GM18511 (cell line): Measurements from ENCODE around the gene ROPN1B.
"Not testable (repeated sequence)": the region's sequence is repeated elsewhere in the genome, so short reads cannot be mapped to it uniquely, and the experiment has no call there.

Experiments
- ATAC-seq: cut with Tn5 transposase; IDR thresholded peaks from one replicate; pipeline ENCODE4 v1.9.1; 2021; ENCODE audit warnings: mild to moderate bottlenecking, moderate library complexity; ENCODE audit not compliant: unreplicated experiment

Gene ROPN1B

DNA sequence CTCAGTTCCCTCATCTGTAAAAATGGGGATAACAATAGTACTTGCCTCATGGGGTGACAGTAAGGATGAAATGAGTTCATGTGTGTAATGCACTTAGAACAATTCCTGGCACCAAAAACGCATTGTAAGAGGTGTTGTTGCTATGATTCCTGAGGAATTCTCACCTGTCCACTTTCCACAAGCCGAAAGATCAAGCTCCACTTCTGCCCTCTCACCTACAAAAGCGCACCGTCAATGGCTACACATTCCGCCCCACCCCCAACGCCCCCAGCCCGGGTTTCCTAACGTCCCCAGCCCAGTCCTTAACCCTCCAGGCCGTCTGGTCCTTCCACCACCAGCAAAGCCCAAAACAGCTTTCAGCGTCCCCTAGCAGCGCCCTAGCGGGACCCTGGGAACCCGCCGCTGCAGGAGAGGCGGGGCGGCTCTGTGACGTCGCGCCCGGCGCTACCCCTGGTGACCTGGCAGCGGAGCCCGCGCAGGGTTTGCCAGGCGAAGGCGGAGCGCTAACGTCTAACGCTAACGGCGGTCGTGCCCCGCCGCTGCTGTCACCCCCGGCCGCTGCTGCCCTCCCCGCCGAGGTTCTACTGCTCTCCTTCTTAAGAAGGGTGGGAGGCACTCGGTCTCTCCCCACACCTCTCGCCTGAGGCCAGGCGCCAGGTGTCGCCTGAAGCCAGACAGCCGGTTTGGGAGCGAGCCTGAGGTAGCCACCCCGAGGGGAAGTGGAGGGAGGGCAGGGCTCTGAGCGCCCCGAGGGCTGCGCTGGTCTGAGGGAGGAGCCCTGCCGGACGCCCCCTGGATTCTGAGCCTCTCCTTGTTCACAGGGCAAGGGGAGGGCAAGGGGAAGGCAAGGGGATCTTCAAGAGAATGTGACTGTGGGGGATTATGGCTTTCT is at the start of gene ROPN1B:
TSS of gene ROPN1B (plus strand) at position 478 of the 892 bp plus-strand sequence. CDS start 2,877 bp downstream, outside the sequence.
- not testable (repeated sequence) for ATAC-seq

DNA sequence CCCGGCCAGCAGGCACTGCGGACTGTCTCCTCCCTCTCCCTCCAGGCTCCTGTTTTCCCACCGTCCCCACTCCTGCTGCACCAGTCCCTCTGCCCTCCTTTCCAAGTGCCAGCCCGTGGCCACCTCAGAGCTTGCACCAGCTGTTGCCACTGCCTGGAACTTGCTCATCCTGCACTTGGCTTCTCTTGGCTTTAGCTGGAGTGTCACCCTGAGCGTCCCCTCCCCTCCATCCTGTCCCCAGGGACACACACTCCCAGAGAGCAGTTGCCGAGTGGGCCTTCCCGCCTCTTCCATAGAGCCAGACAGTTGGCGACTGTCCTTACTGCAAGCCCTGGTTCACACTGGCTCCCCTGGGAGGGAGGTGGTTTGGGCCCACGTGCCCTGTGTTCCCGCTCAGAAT is 48.8 kb upstream of the ROPN1B start:
- not testable (repeated sequence) for ATAC-seq

DNA sequence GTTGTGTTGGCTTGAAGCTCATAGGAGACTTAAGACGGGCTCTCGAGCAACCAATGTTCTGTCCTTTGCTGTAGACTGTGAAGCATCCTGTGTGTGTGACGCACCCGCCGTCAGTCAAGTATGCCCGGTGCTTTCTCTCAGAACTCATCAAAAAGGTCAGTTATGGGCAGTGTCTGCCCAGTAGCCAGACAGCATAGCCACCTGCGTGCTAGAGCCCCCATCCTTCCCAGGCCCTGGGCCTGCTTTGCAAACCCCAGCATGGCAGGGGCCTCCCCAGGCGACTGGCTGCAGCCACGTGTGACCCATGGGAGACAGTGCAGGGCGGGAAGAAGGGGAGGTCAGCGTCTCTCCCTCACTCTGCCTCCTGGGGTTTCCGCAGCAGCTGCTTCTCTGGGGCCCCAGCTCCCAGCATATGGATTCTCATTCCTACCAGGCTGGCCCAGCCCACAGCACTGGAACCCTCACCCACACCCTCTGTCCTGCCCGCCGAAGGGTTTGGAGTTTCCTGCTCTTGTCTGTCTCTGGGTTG is 48.2 kb upstream of the ROPN1B start:
- ATAC-seq: not testable (repeated sequence)

DNA sequence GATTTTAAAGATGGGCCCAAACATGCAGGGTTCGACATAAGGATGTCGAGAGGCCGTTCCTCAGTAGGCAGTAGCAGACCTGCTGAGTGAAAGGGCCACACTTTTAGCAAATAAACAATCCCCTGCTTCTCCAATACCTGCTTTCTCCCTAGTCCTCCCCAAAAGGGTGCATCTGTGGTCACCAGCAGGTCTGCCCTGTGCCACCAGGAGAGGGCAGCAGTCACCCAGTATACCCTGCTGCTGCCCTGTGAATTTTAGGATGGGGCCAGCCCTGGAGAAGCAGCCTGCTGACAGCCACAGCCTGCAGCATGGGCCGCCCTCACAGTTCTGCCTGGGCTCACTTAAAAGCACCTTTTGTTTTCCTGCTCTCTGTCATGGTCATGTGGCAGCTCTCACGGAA is 47.3 kb upstream of the ROPN1B start:
- ATAC-seq: not testable (repeated sequence)

DNA sequence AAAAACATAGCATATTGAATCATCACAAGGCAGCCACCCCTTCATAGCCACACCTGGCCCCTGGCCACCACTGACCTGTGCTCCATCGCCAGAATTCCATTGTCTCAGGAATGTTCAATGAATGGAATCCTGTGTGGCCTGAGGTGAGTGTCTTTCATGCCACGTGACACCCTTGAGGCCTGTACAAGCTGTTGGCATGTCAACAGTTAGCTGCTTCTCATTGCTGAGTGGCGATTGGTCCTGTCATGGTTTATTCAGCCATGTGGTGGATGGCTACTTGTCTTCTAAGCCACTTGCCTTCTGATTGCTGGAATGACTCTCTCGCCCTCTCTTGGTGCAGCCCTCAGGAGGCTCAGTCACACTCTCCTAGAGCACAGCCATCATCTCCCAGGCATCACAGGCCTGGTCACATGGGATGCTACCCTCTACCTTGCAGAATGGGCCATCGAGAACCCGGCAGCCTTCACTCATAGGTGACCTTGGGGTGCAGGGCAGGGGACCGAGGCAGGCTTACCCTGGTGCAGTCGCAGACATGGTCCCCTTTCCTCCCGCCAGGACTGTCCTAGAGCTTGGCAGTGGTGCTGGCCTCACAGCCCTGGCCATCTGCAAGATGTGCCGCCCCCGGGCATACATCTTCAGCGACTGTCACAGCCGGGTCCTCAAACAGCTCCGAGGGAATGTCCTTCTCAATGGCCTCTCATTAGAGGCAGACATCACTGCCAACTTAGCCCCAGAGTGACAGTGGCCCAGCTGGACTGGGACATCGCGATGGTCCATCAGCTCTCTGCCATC is 45.5 kb upstream of the ROPN1B start:
- not testable (repeated sequence) for ATAC-seq

DNA sequence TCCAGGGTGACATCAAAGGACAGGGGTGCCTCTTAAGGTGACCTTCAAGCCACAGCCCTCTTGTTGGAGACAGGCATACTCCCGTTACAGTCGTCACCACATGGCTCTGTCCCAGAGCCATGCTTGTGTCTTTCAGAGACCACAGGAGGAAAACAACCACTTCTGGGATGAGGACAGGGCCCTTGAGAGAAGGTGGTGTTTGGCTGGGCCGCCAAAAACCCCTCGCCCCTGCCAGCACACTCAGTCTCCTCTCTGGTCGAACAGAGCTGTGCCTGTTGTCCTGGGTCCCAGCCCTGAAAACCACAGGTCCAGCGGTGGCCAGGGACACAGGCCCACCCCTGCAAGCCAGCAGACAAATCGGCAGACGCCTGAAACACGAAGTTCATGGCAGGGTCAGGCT is 44.7 kb upstream of the ROPN1B start:
- ATAC-seq: not testable (repeated sequence)

DNA sequence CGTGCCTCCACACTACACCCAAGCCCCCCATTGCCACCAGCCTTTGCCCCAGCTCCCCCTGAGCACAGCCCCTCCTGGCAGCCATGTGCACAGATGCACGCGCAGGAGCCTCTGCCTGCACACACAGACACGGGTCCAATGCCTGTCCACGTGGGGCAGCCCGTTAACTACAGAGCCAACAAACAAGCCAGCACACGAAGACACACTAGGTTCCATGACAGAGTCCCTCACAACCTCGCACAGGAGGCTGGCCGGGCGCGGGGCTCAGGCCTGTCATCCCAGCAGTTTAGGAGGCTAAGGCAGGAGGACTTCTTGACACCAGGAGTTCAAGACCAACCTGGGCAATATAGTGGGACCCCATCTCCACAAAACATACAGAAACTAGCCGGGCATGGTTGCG is 43.3 kb upstream of the ROPN1B start:
- not testable (repeated sequence) for ATAC-seq

DNA sequence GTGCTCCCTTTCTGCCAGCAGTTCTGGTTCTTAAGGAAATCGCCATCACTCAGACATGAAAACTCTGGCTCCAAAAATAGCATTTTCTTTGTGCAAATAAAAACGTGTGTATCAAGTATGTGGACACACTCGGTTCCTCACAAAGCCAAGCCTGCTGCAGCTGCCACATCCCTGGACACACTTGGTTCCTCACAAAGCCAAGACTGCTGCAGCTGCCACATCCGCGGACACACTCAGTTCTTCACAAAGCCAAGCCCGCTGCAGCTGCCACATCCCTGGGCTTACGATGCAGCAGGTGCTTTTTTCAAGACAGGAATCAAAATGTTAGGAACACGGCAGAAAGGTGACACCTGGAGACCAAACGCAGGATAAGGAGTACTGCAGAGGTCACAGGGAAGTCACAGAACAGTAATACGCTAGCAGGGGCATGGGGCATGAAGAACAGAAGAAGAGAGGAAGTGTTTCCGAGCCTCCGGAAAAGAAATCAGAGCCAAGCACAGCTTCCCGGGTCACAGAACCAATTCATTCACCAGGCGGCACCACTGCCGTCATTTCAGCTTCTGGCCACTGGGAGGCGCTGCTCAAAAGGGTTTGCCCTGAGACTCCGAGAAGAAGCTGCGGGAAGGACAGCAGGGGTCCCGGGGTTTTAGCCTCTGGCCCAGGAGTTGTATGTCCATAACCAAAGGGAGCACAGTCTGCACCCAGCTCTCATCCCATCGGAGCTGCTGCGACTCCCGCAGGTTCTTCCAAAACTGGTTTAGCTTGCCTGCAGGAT is 40.0 kb upstream of the ROPN1B start:
- not testable (repeated sequence) for ATAC-seq

DNA sequence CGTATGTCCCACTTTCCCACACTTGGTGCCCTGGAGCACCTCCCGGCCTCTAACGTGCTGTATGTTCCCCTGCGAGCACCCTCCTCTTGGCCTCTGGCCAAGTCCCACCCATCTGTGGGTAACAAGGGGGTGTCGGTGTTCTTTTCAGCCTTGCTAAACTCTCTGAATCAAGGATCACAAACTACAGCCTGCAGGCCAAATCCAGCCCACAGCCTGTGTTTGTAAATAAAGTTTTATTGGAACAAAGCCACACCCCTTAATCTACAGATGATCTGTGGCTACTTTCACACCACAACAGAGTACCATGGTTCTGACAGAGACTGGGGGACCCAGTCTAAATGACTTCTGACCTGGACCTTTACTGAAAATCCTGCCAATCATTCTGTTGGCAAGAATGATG is 39.2 kb upstream of the ROPN1B start:
- not testable (repeated sequence) for ATAC-seq

DNA sequence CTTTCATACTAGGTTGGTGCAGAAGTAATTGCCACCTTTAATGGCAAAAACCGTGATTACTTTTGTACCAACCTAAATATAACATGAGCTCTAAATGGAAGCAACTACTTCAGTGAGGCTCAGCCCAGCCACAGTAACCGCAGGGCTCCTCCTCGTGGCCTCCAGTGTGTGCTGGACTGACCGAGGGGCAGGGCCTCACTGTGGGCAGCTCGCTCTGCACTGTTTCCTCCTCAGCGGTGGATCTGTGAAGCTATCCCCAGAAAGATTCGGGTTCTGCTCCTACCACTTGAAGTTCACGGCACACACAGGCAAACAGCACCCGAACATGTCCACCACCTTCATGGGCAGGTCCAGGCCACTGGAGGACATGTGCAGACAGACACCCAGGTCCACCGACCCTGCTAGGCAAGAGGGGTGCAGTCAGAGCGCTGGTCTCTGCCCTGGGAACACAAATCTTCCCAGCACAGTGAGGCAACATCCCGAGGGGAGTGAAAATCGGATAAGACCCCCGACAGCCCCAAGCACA is 37.6 kb upstream of the ROPN1B start:
- not testable (repeated sequence) for ATAC-seq

DNA sequence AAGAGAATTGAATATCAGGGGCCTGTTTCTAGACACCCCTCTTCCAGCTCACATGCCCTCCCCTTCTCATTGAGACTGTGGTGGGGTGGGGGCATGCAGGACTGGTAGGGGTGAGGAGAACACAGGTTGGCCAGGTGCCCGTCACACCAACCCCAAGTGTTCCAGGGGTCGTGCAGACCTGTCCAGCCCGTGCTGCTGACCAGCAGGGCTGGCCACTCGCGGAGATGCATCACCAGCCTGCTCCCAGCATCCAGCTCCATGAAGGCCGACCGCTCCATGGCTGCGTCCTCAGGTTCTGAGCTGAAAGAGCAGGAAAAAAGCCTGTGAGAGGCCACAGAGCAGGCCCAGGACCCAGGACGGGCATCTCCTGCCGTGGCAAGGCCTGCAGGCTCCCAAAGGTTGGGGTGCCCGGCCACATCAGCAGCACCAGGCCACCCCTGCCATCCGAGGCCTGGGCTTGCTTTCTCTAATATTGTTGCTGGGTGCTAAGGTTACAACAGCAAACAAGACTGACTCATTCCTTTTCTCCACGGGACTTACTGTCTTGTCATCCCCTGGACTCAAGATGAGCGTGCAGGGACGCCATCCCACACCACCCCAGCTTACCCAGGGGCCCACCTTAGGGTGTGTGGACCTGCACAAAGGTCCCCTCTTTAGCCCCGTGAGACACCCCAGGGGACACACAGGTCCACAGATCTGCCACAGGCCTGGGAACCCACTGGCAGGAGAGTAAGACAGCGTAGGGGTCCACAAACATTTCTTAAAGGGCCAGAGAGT is 35.4 kb upstream of the ROPN1B start:
- not testable (repeated sequence) for ATAC-seq

DNA sequence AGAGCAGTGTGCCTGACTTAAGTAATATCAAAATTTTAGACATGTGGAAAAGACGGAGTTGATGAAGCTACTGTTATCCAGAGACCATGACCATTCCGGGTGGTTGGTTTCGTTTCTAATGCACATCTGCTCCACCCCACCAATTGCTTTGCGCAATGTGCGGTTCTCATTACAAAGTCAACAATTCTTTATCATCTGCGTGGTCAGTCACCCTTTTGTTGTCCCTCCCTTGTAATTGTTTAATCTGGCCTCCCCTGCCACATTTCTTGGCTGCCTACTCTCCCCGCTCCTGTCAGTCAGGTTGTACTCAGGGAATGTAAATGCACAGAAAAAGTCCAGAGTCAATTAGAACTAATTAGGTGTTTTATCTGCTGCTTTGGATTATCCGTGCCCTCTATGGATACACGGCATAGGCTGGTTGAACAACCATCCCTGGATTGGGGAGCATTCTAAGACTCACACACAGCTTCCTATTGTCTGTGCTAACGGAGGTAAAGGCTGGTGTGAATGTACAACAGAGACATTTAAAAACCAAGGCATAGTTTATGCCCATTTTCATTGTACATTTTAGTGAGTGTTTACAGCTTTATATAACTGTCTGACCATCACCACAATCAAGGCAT is 33.6 kb upstream of the ROPN1B start:
- ATAC-seq: not testable (repeated sequence)

DNA sequence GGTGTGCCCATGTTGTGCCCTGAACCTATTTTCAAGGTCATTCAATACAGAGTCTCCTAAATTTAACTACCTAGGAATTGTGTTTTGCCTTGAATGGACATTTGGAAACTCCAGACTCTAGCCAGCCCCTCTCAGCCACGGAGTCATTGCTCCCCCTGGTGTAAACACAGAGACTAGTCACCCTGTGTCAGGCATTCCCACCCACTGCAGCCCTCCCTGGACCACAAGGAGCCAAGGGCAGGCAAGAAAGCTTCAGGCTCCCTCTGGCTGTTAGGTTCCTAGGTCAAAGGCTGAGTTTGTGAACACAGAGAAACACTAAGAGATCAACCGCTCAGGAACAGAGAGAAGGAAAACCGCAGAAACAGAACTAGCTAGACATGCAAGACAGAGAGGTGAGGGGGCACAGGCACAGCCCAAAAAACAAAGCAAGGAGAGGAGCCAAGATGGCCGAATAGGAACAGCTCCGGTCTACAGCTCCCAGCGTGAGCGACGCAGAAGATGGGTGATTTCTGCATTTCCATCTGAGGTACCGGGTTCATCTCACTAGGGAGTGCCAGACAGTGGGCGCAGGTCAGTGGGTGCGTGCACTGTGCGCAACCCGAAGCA is 32.7 kb upstream of the ROPN1B start:
- not testable (repeated sequence) for ATAC-seq

DNA sequence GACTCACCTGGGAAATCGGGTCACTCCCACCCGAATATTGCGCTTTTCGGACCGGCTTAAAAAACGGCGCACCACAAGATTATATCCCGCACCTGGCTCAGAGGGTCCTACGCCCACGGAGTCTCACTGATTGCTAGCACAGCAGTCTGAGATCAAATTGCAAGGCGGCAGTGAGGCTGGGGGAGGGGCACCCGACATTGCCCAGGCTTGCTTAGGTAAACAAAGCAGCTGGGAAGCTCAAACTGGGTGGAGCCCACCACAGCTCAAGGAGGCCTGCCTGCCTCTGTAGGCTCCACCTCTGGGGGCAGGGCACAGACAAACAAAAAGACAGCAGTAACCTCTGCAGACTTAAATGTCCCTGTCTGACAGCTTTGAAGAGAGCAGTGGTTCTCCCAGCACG is 32.1 kb upstream of the ROPN1B start:
- not testable (repeated sequence) for ATAC-seq

DNA sequence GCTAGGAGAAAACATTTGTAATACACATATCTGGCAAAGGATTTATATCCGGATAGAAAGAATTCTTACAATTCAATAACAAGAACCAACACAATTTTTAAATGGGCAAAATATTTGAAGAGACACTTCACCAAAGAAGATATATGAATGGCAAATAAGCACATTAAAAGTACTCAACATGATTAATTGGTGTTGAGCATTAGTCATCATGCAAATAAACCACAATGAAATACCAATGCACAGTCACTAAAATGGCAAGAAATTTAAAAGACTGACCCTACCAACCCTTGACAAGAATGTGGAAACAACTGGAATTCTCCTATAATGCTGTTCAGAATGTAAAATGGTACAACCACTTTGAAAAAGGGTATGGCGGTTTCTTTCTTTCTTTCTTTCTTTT is 21.2 kb upstream of the ROPN1B start:
- ATAC-seq: not testable (repeated sequence)

DNA sequence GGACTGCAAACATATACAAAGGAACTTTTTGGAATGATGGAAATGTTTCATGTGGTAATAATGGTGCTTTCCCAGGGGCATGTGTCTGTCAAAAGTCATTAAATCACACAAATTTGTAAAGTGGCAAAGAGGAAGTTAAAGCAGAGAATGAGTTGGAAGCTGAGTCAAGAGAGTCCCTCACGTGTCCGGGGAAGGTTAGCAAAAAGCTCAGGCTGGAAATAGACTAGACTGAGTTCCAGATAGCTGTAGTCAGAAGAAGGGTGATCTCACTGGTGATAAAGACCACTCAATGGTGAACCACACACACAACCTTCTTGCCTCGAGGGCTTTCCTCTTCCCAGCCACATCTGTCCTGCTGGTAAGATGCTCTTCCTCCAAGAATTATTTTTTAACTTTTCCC is 20.1 kb upstream of the ROPN1B start:
- ATAC-seq: not testable (repeated sequence)

DNA sequence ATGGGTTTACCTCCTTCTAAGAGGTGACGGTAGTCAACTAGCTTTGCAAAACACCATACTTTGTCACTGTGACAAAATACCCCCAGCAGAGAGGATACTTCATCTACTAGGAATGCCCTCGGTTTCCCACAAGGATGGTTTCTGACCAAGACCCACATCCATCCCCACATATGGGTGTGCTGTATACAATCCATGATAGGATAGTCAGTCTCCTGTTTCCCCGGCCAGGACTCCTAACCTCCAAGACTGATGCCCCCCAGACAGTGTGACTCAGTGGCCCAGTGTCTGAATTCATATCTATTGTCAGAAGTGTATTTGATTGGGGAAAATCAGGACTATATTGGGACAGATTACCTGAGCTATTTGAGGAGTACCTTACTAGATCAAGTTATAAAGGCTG is 17.8 kb upstream of the ROPN1B start:
- not testable (repeated sequence) for ATAC-seq

DNA sequence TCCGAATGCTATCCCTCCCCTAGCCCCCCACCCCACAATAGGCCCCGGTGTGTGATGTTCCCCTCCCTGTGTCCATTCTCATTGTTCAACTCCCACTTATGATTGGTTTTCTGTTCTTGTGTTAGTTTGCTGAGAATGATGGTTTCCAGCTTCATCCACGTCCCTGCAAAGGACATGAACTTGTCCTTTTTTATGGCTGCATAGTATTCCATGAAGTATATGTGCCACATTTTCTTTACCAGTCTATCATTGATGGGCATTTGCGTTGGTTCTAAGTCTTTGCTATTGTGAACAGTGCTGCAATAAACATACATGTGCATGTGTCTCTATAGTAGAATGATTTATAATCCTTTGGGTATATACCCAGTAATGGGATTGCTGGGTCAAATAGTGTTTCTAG is 12.0 kb upstream of the ROPN1B start:
- ATAC-seq: not testable (repeated sequence)
